HG03045 (cell line): Measurements from ENCODE around the gene ARMC2.

ENCODE experiments used
- ATAC-seq: cut with Tn5 transposase; IDR thresholded peaks from one replicate; pipeline ENCODE4 v1.9.1; 2021; ENCODE audit warnings: mild to moderate bottlenecking, moderate library complexity; ENCODE audit not compliant: unreplicated experiment

Gene ARMC2

DNA sequence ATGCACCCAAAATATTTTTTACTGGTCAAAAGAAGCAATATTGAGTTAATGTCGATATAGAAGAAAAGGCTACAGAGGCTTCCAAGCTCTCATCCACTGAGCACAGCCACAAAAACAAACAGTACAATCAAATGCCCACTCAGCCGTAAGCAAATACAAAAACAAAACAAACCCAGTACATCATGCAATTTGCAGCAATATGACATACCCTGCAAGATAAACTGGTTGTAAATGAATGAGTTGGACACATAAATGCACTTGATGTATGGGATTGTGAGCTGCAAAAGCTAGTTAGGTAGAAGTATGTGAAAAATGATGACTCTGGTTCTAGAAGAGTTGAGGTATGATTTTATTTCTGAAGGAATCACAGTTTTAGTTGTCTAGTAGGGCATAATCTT lies 162.5 kb downstream of the ARMC2 start:
- ATAC-seq, result no peak

DNA sequence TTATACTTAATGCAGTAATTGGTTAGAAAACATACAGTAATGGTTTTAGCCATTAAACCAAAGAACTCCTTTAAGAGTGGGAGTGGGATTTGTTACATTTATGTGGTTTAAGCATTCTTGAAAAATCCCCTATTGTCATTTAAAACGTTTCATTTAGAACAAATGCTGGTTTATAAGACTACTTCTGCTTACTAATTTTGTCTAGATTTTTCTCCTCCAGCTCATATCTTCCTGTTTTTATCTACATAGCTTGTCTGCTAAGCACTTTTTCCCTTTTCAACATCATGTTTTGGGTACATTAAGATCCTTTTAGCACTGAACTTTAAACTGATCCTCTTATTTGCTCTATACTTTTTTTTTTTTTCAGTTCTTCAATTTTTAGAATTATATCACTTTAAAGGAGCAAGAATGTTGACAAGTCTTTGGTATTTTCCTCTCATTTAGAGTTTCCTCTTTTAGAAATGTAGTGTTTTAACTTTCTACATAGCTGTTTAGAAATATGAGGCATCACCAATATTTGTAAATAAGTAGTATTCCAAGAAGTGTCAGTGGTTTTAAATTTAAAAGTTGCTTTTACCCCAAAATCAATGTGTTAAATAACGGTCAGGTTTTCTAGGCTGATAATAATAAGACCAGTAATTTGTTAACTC lies 165.6 kb downstream of the ARMC2 start:
- ATAC-seq, result no peak

DNA sequence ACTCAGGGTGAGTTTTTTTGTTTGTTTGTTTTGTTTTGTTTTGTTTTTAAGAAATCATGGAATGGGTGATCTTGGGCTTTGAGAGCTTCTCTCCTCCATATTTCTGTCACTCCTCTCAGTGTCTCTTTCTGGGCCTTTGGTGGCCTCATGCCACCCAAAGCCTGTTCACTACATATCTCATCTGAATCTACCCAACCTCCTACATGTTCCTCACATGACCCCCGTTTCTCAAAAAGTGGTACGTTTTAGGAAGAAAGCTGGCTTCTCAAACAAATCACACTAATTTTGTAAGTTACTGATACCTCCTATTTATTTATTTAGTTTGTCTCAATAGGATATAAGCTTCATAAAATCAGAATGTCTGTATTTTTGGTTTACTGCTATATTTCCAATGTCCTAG lies 166.4 kb downstream of the ARMC2 start:
- no peak for ATAC-seq

DNA sequence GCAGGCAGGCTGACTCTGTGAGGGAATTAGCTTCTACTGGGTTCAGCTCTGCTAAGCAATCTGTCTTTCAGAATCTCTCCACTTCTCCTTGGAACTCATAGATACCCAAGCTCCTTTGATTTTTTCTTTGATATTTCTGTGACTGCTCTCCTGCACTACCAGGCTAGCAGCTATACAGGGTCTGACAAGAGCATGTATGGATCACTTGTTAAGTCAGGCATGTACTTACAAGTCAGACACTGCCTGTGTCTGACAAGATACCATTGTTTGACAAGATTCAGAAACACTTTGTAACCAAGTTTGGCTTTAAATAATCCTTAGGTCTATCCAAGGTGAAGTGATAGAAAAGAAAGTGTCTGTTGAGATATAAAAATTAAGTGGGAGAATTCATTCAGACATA lies 167.0 kb downstream of the ARMC2 start:
- no peak for ATAC-seq

DNA sequence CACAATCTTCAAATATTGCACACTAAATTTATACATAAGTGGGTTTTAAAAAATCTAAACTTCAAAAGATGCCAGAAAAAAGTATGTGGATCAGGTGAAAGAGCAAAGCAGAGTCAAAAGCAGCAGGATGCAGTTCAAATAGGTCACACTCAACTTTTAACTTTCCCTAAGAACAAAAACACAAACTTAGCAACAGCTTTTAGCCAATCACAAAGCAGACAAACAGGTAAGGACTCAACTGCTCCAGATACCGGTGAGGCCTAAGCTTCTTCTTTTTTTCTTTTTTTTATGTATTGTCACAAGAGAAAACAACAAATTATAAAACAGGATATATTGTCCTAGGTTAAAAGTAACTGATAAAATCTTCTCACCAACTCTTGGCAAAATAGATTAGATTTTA lies 171.7 kb downstream of the ARMC2 start:
- ATAC-seq, result no peak

DNA sequence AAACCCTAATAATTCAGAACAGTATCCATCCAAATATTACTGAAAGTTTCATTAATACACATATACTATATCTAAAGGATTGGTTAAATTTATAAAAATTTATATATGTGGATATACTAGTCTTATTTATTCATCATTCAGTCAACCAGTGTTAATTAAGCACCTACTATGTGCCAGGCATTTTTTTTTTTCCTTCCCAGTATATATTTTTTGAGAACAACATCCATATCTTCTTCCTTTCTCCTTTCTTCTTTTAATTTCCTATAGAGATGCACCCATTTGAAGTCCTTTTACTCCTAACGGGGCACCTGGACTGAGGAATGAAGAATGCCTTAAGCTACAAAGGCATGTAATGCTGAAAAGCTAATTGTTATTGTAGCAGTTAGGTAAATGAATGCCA lies 173.6 kb downstream of the ARMC2 start:
- ATAC-seq, result no peak

DNA sequence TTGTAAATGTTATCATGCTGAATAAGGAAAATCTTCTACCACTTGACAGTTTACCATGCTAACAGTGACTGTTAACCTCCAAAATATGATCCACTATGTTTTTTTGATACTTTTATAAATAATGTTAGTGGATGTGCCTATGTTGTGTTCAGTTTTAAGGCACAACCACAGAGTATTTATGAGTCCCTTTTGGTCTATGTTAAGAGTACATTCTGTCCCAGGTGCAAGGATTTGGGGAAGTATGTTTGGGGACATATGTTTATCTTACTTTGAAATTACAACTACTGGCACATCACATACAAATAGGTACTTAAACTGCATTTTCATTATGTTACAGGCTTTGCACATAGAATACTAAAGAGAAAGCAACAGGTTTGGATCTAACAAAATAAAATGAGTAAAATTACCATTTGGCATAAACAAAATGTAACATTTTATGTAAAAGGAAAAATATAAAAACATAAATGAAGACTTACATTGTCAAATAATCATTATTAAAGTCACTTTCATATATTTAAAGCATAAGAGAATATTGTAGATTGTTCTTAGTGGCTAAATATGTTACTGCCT lies 175.2 kb downstream of the ARMC2 start:
- ATAC-seq, result no peak
